ENCODE results near the gene FBXW4. TPM values are rescaled to one million over a fixed set of nuclear protein-coding genes. Genes with fewer than 3 reads are reported as not detected.

FBXW4 gene
- total RNA-seq, 6 donors from 2014 or later = 75.2 to 223 (median 88.5) TPM

GRCh38 chr10:101569323-101569621 lies 125.7 kb downstream of the FBXW4 start:
- WGBS, 2 donors = 8 to 40% methylated on average over 1 to 11 of the region's 11 CpGs
- H3K9me3 ChIP-seq = peaks cover 0 to 7% (median 6%) of the 10 kb centered on the region in 4 donors
- ATAC-seq (ENCODE audit: low FRiP score in 2 of 2) (no peak), DNase-seq (no peak)
- H3K4me1 ChIP-seq = peaks cover 20 to 30% (median 24%) of the 10 kb centered on the region in 4 donors
- no peak for TF ChIP-seq POLR2A (IDR thresholded peaks at IDR 0.05)
- no peak for TF ChIP-seq CTCF (IDR thresholded peaks at IDR 0.05)
- no peak for TF ChIP-seq POLR2AphosphoS5 (IDR thresholded peaks at IDR 0.05)
- no peak for TF ChIP-seq EP300 (IDR thresholded peaks at IDR 0.05)
- H3K4me3 ChIP-seq = peak overlapping the region in 3 of 4 donors; percentile 51 to 72 (median 58)
- H3K27me3 ChIP-seq = peaks cover 0 to 44% (median 16%) of the 10 kb centered on the region in 4 donors
- H3K27ac ChIP-seq = no peak overlapping the region
- no peaks in the 10 kb centered on the region for H3K36me3 ChIP-seq

GRCh38 chr10:101568054-101568745 lies 126.8 kb downstream of the FBXW4 start:
- H3K27ac ChIP-seq = no peak overlapping the region
- H3K36me3 ChIP-seq = no peaks in the 10 kb centered on the region
- peaks cover 0 to 7% (median 6%) of the 10 kb centered on the region in 4 donors for H3K9me3 ChIP-seq
- ATAC-seq (ENCODE audit: low FRiP score in 2 of 2) = no peak
- peaks cover 20 to 30% (median 24%) of the 10 kb centered on the region in 4 donors for H3K4me1 ChIP-seq
- H3K27me3 ChIP-seq = peaks cover 0 to 44% (median 16%) of the 10 kb centered on the region in 4 donors
- no peak for DNase-seq
- H3K4me3 ChIP-seq = no peak overlapping the region
- TF ChIP-seq POLR2AphosphoS5 (IDR thresholded peaks at IDR 0.05) = no peak
- no peak for TF ChIP-seq POLR2A (IDR thresholded peaks at IDR 0.05)
- TF ChIP-seq CTCF (IDR thresholded peaks at IDR 0.05) = no peak
- TF ChIP-seq EP300 (IDR thresholded peaks at IDR 0.05) = no peak
- 83 to 88% methylated on average over 16 to 17 of the region's 17 CpGs for WGBS, 2 donors

- TF ChIP-seq EP300 (IDR thresholded peaks at IDR 0.05) (no peak), POLR2AphosphoS5 (IDR thresholded peaks at IDR 0.05) (no peak), POLR2A (IDR thresholded peaks at IDR 0.05) (no peak), CTCF (IDR thresholded peaks at IDR 0.05) (no peak)
- Histone ChIP-seq H3K4me3 (no peak overlapping the region), H3K4me1 (peaks cover 20 to 30% (median 24%) of the 10 kb centered on the region in 4 donors), H3K27me3 (peaks cover 0 to 44% (median 16%) of the 10 kb centered on the region in 4 donors), H3K36me3 (no peaks in the 10 kb centered on the region), H3K9me3 (no peaks in the 10 kb centered on the region), H3K27ac (no peak overlapping the region)
- ATAC-seq (ENCODE audit: low FRiP score in 2 of 2) = no peak
- no peak for DNase-seq
- 59 to 67% methylated on average over 7 of the region's 7 CpGs for WGBS, 2 donors
These were observed 127.6 kb downstream of the FBXW4 start for GRCh38 chr10:101567165-101568006.

GRCh38 chr10:101566333-101567164 lies 128.4 kb downstream of the FBXW4 start:
- no peak for TF ChIP-seq POLR2AphosphoS5 (IDR thresholded peaks at IDR 0.05)
- Histone ChIP-seq H3K27me3 (peaks cover 0 to 44% (median 16%) of the 10 kb centered on the region in 4 donors), H3K4me1 (peaks cover 20 to 30% (median 24%) of the 10 kb centered on the region in 4 donors), H3K36me3 (no peaks in the 10 kb centered on the region), H3K9me3 (no peaks in the 10 kb centered on the region), H3K4me3 (peak overlapping the region in 2 of 4 donors; percentile 12 to 25), H3K27ac (no peak overlapping the region)
- DNase-seq (peak in 1 of 2 donors; percentile 85), ATAC-seq (ENCODE audit: low FRiP score in 2 of 2) (no peak)
- WGBS, 2 donors = 18 to 31% methylated on average over 23 to 51 of the region's 59 CpGs

Measured in upper lobe of left lung (tissue), 6 donors.